Stimulated activated naive CD4-positive, alpha-beta T cell (primary cell): Measurements from ENCODE around the gene LRRTM1.

ENCODE experiments used
- DNase-seq, 6 experiments: peaks; one replicate each; lab custom pipeline; 2025; lab: John Stamatoyannopoulos, UW

LRRTM1 gene

DNA sequence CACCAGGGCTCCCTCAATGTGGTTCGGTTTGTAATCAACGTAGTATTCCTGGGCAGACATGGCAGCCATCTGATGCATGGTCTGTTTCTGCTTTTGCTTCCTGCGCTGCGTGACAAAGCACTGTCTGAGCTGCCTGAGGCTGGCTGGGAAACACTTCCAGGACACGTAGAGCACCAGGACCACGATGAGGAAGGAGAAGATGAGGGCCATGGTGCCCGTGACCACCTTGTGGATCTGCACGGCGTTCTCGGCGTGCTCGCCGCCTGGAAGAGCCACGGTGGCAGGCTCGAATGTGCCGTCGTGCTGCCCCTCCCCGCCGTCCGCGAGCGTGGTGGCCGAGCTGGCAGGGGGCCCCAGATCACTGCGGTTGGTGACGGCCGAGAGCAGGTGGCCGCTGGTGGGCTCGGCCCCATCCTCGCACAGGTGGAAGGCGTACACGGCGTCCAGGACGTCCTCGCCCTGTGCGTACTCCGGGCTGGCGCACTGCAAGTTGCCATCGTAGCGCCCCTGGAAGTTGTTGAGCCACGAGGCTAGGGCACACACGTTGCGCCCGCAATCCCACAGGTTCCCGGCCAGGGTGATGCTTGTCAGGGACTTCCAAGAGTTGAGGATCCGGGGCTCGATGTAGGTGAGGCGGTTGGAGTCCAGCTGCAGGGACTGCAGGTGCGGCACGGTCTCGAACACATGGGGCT is 2.1 kb downstream of the LRRTM1 start:
- no peak for DNase-seq

DNA sequence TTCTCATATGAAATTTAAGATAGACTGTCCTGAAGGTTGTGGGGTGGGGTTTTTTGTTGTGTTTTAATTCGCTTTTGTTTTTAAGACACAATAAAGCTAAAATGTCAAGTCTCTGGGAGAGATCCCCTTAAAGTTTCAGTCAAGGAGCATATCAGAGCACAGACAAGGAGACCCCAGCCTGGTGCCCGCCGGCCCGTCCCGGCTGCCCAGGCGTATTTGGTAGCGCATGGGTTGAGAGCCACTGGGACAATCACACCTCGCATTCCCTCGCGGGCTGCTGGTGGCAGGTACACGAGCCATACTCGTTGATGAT is 2.6 kb downstream of the LRRTM1 start:
- DNase-seq = no peak

DNA sequence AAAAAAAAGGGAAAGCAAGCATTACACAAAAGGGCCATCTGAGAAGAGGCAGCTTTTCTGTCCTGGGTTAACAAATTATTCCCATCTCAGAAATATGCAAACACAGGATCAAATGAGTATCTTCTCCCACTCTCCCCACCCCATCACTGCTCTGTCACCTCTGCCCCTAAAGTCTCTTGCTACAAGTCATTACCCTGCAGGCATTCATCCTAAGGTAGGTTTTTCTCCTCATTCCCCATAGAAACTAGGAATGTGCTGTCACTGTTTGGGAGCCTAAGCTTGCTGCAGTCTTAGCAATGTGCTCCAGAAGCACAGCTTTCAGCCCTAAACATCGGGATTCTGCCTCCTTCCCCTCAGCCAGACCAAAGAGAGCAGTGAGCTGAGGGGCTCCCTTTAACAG is 3.6 kb downstream of the LRRTM1 start:
- no peak for DNase-seq

DNA sequence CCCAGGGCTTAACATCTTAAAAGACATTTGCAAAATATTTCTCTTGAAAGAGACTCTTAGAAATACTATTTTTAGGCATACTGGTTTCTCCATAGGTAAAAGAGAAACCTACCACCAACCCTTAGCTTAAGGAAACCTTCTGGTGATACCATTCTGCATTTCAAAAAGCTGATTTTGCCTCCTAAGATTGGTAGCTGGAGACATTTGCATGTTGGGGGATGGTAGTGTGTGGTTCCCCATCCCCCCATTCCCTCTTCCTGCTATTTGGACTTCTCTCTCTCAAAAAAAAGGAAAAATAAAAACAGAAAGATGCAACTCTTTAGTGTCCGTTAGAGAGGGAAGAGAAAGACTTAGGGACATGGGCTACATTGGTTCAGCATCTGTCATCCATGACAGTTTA is 4.2 kb downstream of the LRRTM1 start:
- no peak for DNase-seq

DNA sequence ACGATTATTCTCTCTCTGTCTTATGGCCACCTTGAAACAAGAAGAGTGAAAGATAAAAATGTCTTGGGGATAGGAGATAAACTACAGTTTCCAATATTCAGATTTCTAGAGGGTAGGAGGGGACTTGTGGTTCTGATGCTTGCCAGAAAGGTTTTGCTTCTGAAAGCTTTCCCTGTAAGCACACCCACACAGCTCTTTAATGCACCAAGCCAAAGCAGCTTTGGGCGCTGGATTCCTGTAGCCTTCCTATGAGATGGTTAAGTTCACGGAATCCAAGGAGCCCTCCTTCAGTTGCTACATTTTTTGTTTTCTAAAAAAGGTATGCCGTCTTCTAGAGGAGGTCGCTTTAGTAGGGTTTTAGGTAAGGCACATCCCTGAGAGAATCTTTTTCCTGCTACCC is 4.9 kb downstream of the LRRTM1 start:
- DNase-seq = no peak

DNA sequence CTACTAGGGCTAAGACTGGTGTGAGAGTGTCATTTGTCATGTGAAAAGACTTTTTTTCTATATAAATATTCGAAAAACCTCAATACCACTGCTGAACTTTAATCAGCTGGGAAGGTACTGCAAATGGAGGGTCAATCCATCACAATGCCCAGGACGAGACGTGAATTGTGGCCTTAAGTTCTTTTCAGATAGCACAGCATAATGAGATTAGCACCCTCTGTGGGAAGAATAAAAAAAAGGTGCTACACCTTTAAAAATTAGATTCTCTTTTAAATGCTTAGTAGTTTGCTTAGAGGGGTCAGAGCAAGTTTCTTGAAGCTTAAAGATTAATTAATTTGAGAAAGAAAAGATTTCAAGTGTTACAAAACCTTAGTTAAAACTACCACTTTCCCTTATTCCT is 5.6 kb downstream of the LRRTM1 start:
- DNase-seq = no peak

DNA sequence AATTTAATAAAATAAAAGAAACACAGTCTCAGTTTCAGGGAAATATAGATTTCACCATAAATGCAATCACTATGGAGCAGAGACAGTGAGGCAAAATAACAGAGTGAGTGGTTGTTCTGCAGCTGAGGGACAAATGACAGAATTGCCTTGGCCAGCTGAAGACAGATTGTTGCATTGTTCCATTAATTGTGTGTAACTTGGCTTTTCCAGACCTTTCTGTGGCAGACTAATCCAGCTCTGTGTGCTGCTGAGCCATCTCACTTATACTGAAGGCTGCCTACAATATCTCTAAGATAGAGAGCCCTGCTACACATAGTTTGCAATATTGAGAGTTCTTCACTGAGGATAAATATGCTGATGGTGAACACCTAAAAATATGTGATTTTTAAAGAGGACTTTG is 11.5 kb downstream of the LRRTM1 start:
- no peak for DNase-seq

DNA sequence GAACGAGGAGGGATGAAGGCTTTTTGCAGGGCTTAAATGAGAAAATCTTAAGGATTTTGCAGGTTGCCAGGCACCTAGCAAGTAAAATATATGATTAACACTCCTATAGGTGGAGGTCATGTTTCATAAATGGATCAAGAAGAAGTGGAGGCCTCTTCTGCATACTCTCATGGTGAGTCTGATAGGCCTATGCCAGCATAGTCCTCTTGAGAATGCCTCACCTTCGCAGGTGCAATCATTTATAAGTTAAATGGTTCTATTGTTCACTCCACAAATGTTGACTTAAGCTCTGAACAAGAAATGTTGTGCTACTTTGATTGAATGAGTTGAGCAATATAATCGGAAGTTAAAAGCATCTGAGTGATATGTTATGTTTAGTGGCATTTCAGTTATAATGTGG is 12.1 kb downstream of the LRRTM1 start:
- no peak for DNase-seq

DNA sequence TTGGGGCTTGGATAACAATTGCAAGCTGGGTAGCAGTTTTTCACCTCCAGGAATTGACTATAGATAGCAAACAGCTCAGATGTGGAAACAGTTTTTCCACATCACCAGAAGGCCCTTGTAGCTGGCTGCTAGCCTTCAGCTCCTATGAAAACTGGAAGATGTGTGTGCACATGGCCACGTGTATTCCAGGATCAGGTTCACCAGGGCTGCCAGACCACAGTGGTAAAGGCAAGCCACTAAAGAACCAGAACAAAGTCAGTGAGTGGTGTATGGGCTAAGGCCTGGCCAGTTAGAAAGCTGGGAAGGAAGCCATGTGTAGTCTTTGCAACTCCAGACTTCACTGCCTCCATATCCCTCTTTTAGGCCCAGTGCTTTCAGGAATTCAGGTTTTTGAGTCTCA is 12.9 kb downstream of the LRRTM1 start:
- DNase-seq = no peak

DNA sequence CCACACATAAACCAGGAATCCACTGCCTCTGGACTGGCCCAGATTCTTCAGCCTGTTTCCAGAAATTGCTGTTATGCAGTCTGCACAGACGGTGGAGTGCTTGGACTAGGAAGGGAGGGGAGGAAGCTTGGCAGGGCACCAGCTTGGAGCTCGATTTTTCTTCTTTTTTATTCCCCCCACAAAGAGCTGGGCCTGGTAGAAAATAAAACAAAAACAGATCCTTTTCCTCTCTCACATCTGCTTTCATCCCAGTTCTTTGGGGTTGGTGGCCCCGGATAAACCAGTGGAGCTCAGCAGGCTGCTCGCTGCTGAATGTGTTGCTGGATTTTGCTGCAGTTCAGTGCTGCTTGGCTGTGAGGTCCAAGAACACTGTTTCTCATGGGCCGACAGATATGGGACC is 16.0 kb downstream of the LRRTM1 start:
- DNase-seq = no peak

DNA sequence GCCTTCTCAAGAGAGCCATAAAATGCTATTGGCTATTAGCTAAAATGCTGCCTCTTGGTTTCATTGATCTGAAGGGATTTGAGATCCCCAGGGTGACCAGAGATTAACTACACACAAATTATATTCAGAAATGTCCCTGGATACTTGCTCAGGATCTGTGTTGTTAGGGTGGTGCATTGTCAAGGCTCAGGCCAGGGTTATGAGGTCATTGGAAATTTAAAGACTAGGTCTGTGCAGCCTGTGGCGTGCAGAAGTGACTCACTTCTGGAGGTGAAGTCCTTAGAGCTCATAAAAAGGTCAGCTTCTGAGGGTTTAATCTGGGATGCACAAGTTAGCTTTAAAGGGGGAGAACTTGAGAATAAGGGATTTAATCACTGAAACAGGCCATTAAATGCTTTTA is 23.5 kb downstream of the LRRTM1 start:
- DNase-seq = no peak

DNA sequence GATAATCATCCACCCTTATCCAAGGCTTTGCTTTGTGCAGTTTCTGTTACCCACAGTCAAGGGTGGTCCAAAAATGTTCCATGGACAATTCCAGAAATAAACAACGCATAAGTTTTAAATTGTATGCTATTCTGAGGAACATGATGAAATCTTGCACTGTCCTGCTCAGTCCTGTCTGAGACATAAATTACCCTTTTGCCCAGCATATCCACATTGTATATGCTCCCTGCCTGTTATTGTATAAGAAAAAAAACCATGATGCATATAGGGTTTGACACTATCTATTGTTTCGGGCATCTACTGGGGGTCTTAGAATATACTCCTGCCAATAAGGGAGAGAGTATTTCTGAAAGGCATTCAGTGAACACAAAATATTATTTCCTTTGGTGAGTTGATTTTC is 24.0 kb downstream of the LRRTM1 start:
- no peak for DNase-seq

DNA sequence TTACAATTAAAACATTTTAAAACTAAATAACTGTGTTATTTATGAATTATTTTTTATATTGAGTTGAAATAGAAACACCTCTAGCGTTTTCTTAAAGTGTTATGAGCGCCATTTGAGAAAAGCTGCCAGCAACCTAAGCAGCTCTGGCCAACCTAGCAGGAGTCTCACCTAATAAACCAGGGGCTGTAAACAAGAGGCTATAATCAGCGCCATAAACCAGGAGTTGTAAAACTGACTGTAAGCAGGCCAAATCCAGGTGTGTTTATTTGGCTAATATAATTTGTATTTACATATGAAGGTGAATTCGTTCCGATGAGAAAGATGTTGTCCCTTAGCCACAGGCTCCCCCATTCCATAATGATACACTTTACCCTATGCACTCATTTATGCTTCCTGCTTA is 34.7 kb downstream of the LRRTM1 start:
- no peak for DNase-seq

DNA sequence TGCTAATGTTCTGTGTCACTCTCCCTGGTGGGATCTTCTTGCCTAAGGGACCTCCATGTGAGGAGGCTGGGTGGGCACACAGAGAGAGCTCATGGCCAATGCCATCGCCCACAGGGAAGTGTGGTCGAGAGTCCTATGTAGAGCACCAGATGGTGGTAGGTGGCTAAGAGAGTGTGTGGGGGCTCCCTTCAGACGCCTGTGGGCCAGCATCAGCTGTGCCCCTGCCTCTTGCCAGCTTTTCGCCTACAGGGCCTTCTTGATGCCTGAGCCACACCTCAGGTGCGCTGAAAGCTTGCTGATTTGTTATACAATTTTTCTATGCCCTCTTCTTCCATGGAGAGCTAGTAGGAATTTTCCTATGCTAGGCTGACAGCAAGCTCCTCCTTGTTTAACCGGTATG is 38.3 kb downstream of the LRRTM1 start:
- no peak for DNase-seq

DNA sequence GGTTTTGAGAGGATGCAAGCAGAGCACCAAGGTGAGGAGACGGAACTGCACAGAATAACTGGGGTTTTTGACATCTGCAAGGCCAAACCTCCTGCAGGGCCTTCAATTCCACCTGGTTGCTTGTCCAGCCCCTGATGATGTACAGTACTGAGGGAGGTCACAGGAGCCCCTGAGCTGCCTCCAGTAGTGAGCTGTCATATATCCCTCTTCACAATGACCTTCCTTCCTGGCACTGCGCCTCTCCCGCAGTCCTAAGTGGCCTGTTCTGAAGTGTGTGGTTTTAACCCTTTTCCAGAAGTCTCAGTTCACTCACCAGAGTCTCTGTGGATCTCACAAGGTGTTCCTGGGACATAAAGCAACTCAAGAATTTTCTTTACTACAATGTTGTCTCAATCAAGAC is 45.3 kb downstream of the LRRTM1 start:
- DNase-seq = no peak

DNA sequence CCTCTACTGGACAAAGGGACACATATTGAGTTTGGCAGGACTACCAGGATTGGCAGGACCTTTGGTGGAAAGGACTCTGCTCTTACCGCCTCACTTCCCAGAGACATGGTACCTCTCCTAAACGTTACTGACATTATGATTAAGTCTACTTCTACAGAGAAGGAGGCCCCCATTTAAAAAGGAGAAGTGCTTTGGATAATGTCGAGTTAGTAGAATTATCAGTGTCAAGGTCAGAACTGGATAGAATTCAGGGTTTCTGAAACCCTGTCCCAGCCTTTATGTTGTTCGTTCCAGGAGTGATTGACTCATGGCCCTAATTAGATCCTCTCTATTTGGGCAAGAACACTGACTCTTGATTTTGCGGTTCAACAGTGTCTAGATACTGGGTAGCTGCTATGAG is 45.8 kb downstream of the LRRTM1 start:
- DNase-seq = no peak

DNA sequence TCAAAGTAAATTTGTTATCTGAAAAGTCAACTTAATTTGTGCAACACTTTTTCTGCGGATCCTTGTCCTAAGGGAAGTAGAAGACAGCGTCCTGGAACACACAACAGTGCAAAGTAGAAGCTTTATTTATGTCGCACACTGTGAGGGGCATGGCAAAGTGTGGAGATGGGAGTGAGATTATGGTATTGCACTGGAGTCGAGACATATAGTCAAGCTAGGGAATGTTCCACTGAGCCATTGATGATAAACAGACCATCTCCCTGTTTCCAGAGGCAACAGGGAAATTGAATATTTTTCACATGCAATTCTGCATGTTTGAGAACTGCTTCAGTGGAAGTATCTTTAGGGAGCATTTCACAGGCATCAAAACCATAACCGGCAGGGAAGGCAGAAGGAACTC is 46.2 kb downstream of the LRRTM1 start:
- DNase-seq = no peak

DNA sequence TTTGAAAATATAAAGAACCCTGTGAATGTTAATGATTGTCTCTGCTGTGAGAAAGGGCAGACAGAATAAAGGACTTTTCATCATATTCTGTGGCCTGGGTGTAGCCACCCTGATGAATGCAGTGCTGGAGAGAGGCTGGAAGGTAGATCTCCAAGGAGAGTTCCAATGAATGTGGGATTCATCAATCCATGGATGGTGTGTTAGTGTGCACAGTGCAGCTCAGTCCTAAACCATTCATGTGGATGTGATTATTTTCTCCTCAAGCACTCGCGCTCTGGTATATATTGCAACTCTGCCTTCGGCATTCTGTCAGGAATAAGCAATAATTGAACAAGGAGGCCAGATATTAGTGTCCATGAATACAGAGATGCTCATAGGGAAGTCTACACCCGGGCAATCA is 47.1 kb downstream of the LRRTM1 start:
- DNase-seq = no peak

DNA sequence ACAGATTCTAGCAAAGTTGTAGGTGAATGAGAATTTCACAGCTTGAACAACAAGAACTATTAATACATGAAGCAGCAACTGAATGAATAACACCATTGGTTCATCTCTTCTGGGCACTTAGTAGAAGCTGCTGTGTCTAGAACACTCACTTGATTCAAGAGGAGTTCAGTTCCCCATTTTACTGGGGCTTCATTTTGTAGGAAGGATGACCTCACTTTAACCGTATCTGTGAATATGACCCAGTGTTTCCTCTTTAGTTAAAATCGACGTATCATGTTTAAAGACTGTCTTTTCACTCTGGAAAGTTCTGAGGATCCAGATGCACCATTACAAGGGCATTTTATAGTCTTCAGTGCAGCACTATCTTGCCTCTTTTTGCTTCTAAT is 47.8 kb downstream of the LRRTM1 start:
- no peak for DNase-seq

DNA sequence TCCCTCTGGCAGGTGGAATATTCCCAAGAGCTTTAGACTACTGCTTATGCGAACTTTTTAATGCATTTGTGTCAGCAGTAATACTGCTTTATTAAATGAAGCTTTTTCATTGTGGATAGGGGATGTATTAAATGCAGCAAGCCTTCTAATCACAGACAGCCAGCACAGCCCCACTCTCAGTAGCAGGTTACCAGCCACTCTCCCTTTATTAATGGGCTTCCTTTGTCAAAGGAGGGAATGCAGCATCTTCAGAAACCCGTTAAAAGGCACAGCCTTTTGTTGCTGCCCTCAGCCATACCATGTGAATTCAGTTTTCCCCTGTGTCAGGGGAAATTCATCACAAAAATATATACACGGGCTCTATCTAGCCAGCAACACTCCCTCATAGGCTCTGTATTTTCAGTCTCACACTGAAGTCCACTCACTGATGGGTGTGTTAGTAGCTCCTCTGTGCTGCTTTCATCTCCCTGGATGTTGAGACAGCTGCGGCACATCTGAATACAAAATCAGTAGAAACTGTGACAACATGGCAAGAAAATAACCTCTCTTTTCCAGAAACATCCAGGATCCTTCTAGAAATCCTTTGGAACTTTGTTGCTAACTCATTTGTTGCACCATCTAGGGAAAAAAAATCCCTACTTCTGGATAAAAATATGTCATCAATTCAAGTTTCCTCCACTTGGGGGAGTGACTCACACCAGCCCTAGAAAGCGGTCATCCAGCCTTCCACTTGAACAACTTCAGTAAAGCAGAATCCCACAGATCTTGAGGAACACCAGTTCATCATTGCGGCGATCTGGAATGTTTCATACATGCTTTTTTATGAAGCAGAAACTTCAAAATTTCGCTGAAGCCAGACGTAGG is 48.4 kb downstream of the LRRTM1 start:
- DNase-seq = no peak

DNA sequence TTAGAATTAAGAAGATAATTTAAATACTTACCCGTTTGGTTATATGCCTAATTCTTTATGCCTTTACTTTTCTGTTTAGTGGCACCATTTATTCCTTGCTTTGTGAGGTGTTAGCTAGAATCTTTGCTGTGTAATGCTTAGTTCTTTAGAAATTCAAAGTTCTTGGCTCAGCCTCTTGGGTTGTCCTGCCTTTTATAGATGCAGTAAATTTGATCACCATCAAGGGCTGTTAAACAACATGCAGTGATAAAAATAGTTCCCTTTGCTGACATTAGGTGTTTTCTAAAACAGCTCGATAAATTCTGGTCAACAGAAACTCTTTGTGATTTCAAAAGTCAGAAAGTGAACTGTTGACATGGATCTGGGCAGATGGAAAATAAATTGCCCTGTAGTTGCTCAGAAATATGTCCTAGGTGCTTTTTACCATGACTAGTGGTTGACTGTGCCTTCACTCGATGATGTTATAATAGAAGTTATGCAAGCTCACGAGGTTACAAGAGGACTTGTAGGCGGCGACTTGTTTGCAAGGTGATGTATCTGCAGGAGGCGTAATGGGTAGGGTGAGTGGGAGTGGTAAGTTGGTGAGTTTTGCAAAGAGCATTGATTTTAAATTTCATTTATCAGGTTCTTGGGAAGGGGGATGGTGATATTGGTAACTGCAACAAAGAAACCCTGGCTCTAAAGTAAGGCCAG is 52.1 kb downstream of the LRRTM1 start:
- DNase-seq = no peak
